Esophagus squamous epithelium (tissue), 4 donors: ENCODE data around the gene TNKS2.

Experiments
- CTCF ChIP-seq, 6 experiments: fragments of 450-650 bp in 4 of 6; fragments of 200-600 bp in 2 of 6; sonication (generic) in 2 of 6; IDR thresholded peaks; one replicate each; pipeline ENCODE4 v1.5.1; 2016 to 2019; ENCODE audit warnings: antibody characterized with exemption in 6 of 6, mild to moderate bottlenecking in 4 of 6, moderate library complexity in 4 of 6
- POLR2A ChIP-seq, 4 donors: fragments of 450-650 bp; IDR thresholded peaks; one replicate each; pipeline ENCODE4 v1.6.1; 2017; ENCODE audit warnings: antibody characterized with exemption in 4 of 4, mild to moderate bottlenecking in 4 of 4, moderate library complexity in 3 of 4

- TF ChIP-seq CTCF (IDR thresholded peaks at IDR 0.05) (no peak), POLR2A (IDR thresholded peaks at IDR 0.05) (no peak)
Measured at GRCh38 chr10:91787258-91787657, 11.0 kb upstream of the TNKS2 start.
